Fibroblast of skin of abdomen (primary cell): ENCODE results near the gene GNS.
"Not testable (repeated sequence)": the region's sequence is repeated elsewhere in the genome, so short reads cannot be mapped to it uniquely, and the experiment has no call there.

Experiments used
- DNase-seq: peaks from one replicate; pipeline ENCODE4 v3.0.0-alpha.2; 2013

GNS gene

DNA sequence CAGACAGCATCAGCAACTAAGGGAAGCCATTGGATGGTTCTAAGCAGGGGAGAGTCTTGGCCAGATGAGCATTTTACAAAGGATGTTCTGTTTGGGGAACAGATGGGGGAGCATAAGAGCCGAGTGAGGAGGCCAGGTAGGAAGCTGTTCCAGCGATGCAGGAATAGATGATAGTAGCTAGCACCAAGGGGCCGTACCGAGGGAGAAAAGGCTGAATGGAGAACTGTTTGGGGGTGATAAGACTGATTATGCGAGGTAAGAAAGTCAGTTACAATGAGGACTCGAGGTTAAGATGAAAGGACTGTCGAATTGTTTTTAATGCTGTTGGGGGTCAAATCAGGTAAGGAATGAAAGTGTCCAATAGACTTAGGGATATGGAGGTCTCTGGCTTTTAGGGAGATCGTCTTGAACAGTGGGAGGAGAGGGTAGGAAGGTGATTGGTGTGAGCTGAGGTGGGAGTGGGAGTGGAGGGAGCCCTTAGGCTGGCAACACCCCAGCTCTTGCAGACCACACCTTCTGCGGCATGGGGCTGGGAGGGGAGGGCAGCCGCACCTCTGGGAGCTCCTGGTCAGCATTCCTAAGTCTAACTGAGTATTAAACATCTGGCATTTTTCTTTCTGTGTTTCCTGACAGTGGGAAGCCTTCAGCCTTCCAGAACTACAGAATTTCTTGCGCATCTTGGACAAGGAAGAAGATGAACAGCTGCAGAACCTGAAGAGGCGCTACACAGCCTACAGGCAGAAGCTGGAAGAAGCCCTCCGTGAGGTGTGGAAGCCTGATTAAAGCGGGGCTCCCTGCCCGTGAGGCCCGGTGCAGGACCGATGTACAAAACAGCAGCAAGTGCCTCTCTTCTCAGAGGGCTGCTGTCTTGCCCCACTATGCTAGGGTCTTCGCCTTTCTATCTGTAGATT, 64.8 kb downstream of the GNS start:
- DNase-seq = no peak

DNA sequence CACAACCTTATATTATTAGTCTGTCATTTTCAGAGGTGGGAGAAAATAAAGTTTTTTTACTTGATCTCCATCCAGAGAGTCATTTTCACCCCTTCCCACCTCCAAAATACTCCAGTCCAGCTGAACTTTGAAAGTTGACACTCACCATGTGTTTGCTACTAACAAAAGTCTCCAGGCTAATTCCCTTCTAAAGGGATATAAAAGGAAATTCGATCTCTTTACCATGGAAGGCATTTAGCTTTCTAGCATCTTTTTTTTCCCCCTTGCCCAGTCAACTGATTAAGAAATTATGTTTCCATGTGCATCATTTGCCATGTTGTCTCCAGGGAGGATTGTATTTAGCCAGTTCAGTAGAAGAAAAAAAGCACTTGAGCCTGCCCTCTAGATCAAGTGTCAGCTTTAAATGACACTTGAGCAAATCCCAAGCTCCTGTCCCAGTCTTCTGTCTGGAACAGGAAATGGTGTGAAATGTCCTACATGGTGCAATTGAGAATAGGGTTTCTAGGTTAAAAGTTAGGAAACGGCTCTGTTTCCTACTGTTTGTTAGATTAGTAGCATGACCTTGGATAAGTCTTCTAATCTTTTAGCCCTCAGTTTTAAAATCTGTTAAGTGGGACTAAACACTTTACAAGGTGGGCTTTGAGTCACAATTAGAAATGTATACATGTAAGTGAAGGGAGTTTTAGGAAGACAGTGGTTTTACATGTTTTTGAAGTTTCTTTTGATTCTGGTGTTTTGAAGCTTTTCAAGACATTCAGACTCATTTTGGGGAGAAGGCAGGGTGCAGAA, 67.2 kb downstream of the GNS start:
- DNase-seq = peak; percentile 14

DNA sequence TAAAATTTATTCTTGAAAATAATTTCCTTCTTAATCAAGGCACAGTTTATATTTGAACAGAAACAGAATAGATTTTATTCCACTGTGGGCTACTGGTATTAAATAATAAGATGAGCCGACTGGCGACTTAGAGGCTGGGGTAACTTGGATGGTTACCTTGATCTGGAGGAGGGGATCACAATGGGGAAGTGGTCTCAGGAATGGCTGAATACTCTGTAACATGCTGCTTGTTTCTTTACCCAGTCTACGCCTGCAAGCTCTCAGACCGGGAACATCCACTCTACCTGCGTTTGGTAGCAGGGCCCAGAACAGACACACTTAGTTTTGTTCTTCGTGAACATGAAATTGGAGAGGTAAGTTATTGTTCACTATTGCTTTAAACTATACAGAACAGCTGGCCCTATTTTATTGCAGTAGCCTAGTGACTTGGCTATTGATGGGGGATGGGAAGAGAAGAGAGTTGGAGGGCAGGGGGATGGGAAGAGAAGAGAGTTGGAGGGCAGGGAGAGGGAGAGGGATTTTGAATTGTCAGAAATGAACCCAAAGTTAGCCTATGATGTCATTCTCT, 67.9 kb downstream of the GNS start:
- DNase-seq = no peak

DNA sequence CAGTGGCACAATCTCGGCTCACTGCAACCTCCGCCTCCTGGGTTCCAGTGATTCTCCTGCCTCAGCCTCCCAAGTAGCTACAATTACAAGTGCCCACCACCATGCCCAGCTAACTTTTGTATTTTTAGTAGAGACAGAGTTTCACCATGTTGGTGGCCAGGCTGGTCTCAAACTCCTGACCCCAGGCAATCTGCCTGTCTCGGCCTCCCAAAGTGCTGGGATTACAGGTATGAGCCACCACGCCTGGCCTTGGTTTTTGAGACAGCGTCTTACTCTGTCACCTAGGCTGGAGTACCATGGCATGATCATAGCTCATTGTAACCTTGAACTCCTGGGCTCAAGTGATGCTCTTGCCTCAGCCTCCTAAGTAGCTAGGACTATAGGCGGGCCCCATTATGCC, 69.0 kb downstream of the GNS start:
- DNase-seq = not testable (repeated sequence)

DNA sequence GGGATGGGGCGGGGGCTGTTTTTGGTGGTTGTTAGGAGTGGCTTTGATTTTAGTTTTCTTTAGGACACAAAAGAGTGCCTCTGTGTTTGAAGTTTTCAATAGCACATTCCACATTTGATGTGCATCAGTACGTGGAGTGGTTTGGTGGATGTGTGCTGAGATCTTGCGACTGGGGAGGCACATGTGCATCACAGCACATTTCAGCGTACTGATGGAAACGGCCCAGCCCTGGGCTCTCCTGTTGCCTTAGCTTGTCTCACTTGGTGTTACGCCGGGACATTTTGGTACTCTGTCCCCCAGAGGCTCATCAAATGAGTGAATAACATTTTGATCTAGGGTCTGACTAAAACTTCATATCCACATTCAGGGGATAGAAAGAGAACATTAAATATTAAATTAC, 70.5 kb downstream of the GNS start:
- DNase-seq = no peak

DNA sequence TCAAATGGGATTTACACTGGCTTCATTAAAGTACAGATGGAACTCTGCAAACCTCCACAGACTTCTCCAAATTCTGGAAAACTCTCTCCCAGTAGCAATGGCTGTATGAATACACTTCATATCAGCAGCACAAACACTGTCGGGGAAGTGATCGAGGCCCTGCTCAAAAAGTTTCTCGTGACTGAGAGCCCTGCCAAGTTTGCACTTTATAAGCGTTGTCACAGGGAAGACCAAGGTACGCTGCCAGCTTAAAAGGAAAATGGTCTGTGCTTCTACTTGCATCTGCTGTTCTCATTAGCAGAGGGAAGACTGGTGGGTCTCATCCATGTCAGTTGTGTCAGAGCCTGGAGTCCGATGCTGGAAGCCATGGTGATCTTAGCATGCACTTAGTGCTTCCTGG, 71.0 kb downstream of the GNS start:
- no peak for DNase-seq

DNA sequence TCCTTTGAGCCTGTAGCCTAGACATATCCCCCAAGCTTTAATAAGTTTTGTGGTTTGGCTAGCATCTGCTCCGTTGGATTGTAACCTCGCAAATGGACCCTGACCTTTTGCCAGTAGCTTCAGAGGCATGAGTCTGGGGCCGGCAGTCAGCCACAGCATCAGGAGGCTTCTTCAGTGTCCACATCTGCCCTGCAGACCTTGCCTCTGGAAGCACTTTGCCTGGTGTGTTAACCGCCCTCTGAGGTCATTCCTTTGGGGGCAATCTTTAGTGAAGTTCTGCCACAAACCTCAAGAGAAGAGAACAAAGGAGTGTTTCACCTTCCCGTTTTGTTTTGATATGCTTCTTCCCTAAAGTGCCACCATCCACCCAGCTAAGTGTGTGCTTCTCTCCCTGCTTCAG, 71.4 kb downstream of the GNS start:
- peak; percentile 31 for DNase-seq

DNA sequence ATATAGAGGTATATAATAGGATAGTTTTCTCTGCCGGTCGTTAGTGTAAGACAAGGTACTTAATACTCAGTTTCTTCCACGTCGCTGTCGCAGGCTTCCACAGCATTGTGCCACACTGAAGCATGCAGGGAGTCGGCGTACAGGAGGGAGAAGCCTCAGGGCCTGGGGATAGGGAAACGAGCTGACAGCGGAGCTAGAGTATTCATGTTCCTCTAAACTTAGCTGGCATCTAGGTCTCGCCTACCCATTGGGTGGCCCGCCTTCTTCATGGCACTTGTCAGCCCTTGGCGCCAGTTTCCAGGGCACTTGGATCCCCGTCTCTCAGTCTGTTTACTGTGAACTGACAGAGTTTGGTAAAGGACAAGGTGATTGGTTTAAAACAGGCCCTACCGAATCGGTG, 73.6 kb downstream of the GNS start:
- no peak for DNase-seq

DNA sequence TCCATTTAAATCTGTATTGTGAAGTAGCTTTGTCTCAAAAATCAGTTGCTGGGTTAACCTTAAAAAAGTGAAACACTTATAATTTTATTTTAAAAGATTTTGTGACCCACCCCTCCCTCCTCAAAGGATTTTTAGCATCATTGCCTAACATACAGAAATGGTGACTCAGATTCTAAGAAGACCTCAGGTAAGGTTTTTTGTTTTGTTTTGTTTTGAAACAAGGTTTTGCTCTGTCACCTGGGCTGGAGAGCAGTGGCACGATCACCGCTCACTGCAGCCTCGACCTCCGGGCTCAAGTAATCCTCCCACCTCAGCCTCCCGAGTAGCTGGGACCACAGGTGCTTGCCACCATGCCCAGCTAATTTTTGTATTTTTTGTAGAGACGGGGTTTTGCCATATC, 74.2 kb downstream of the GNS start:
- DNase-seq = no peak

DNA sequence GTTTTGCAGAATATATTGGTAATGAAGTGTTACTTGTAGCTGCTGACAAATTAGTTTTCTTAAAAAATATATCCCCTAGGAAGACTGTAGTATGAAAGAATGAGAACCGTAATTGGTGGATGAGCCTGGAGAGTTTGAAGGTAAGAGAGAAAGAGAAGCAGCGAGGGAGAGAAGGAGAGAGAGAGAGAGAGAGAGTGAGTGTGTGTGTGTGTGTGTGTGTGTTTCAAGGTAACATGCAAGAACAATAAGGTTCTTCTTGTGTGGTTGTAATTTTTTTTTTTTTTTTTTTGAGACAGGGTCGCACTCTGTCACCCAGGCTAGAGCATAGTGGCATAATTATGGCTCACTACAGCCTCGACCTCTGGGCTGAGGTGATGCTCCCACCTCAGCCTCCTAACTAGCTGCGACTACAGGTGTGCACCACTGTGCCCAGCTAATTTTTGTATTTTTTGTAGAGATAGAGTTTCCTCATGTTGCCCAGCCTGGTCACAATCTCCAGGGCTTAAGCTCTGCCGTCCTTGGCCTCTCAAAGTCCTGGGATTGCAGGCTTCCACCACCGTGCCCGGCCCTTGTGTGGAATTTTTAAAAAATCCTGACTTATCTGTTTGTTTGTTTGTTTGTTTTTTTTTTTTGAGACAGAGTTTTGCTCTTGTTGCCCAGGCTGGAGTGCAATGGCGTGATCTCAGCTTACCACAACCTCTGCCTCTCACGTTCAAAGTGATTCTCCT, 75.2 kb downstream of the GNS start:
- DNase-seq = no peak

DNA sequence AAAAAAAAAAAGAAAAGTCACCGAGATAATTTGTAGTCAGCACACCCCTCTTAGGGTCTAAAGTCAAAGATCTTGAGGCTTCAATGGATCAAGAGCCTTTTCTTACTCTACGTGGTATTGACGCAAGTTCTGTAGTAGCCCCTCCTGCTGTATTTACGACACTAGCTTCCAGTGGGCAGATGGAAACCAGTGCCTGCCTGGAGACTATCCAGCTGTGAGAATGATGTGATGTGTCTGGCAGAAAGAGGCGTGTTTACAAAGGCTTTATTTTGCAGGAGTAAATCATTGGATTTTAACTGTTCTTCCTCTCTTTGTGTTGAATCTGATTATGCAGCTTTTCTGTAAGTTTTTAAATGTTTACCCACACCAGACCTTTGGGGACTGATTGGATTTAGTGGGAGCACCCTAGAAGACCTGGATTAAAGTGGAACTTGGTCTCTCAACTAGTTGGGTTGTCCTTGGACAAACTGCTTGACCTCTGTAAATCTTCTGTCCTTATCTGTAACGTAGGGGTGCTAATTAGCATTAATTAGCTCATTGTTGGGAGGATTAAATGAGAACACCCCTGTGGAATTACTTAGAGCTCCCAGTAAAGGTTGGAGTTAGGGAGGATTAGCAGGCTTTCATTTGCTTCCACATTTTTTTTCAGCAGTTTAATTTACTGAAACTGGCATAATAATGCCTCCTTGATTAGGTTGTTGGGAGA, 76.5 kb downstream of the GNS start:
- peak; percentile 68 for DNase-seq

DNA sequence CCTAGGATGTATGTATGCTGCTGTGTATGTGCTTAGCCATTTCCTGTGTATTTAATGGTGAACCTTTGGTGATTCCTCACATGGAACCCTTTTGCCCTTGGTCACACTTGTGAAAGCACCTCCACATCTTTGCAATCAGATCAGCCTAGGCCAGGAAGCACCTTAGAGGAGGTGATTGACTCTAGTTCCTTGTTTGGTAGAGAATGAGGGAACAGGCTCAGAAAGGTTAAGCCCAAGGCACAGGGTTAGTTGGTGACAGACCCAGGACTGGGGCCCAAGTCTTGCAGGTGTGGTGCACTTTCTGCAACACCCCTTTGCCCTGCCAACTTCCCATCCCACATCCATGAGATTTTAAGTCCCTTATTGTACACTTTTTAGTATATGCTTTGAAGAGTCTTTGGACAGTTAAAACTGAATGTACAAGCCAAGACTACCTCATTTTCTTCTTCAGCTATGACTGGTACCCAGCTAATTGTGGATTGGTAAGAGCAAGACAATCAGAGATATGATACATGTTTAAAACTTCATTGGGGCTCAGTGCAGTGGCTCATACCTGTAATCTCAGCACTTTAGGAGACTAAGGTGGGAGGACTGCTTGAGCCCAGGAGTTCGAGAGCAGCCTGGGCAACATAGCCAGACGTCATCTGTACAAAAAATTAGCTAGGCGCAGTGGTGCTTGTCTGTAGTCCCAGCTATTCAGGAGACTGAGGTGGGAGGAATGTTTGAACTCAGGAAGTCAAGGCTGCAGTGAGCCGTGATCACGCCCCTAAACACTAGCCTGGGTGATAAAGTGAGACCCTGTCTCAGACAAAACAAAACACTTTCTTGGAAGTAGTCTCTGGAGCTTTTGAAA, 77.8 kb downstream of the GNS start:
- no peak for DNase-seq

DNA sequence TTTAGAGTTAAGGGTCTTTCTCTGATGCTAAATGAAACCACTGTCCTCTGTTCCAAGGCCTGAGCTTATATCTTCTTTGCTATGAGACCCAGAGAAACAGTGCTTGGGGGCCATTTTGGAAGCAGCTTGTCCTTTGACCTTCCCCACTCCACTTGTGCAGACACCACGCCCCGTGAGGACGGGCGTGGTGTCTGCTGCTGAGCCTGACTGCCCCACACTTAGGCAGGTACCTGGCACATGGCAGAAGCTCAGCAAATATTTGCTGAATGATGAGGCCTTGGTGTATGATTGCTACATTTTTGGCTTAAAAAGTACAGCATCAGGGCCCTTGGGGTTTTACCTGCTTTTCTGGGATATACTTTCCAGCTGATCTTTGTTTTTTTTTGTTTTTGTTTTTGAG, 79.0 kb downstream of the GNS start:
- no peak for DNase-seq

DNA sequence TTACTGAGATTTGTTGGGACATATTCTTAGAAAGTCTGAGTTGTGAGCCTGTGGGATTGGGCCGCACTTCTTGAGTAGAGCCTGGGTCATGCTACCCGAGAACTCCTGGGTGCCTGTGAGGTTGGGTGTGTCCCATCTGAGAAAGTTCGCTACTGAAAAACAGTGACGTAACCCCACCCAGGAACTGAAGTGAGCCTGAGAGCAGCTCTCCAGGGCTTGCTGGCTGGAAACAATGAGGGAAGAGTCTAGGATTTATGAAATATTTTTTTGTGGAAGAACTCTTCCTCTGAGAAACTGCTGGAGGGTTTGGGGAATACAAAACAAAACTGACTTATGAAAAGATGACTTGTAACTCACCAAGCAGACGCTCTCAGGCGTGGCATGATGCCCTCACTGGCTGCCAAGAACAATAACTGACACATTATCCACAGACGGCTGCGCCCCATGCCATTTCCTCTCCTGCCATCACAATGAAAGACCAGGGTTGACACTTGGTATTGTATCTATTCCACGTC, 79.7 kb downstream of the GNS start:
- peak; percentile 50 for DNase-seq

DNA sequence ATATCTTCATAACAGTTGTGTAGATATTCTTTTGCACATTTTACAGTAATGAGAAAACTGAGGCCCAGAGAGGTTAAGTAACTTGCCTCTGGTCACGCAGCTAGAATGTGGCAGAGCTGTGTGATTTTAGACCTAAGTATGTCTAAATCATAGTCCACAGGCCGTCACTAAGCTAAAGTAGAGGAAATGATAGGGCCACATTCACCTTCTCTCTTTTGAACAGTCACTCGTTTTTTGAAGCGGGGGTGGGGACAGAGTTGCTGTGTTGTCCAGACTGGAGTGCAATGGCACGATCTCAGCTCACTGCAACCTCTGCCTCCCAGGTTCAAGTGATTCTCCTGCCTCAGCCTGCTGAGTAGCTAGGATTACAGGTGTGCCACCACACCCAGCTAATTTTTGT, 80.4 kb downstream of the GNS start:
- no peak for DNase-seq

DNA sequence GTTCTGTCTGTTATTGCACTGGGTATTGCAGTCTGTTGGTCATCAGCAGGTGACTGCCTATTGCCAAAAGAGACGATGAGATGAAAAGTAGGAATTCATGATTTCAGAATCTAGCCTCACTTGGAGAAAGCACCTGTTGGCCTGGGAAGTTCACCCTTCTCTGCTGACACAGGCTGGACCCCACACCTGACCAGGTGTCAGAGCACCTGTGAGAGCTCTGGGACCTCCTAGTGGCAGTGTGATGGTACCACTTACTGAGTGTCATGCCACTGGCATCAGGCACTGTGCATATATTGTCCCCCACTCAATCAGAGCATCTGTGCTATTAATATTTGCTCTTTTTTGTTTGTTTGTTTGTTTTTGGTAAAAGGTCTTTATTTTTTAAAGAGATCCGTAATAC, 81.0 kb downstream of the GNS start:
- no peak for DNase-seq

DNA sequence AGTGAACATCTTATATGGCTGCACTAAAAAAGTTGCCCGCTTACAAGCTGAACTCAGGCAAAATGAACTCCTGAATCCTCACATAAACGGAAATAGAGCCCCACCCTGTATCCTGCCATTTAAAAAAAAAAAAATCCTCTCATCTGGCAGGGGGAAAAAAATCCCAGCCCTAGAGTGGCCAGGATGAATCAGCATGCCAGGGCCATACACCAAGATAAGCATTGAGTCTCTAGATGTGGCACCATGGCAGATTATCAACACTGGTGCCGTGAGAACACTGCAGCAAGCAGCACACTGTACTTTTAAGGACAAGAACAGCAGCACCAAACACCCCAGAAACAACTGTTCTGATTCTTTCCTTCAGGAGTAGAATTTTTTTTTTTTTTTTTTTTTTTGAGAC, 83.4 kb downstream of the GNS start:
- no peak for DNase-seq

DNA sequence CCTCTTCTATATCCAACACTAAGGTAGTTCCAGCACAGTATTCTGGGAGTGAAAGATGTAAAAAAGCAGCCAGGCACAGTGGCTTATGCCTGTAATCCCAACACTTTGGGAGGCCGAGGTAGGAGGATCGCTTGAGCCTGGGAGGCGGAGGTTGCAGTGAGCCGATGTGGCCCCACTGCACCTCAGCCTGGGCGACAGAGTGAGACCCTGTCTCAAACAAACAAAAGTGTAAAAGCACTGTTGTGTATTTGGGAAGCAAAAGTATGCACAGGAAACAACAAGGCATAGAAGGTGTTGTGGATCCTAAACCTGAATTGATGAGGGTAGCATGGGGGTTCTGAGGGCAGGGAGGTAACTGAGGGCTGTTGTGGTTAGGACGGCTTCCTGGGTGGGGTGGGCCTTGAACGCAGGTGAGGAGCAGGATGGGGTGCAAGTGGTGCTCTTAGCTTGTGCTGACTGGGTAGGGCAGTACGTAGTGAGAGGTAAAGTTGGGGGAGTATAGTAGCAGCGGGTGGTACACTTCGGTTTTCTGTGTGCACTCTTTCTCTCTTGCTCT, 84.8 kb downstream of the GNS start:
- no peak for DNase-seq

DNA sequence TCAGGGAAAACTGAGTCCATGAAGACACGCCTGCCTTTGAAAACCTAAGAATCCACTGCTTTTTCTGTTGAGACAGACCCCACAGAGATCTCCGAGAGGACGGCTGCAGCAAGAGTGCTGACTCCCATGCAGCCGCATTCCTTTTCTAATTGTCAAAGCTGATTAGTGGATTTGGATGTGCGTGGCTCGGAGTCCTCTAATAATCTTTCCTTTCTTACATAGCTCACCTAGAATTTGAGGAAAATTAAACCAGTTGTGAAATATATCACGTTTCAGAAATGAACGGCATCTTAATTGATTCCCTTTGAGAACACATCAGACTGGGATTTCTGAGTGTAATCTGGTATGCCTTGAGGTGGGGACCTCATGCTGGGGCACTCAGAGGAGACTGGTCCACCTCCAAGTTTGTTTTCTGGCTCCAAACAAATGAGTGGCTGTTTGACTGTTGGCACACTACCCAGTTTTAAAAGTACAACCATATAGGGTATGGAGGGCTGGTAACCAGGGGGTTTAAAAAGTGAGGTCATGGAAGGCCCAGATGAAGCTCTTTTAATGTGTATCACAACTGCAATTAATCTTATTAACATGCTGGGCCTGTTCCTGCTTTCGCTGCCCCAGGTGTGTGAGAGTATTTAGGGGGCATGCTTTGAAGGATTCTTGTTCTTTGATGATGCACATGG, 85.6 kb downstream of the GNS start:
- peak; percentile 66 for DNase-seq

DNA sequence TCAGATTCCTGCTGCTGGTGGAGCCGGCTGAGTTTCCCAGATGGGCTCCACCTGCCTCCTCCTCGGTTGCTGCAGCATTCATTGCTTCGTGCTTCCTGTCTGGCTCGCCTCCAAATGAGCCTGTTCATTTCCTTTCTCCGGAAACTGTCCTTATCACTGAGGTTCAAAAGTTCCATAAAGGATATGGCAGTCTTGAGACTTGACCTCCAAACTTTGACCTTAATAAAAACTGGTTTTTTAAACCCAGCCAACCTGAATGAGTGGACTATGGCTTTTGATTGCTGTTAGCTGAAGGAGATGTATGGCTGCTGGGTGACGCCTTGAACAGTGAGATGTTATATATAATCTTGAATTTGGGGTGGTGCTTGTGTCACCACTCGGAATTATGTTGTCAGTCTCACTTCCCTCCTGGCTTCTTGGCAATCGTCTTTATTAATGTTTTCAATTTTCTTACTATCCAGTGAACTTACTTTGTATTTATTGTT, 86.2 kb downstream of the GNS start:
- DNase-seq = peak; percentile 56
